HL-60 (cell line): ENCODE results near the gene JARID2.

Source experiments
- DNase-seq, 2 experiments: peaks; one replicate each; pipeline ENCODE4 v3.0.0-alpha.2; 2010 to 2020; ENCODE audit warnings: low read depth in 1 of 2, low spot score in 1 of 2
- H3K27ac ChIP-seq: fragments of 250-450 bp; sonication (Bioruptor Pico); replicated peaks from 2 replicates; pipeline ENCODE4 v1.5.1; 2020; ENCODE audit warnings: mild to moderate bottlenecking, moderate library complexity
- H3K27me3 ChIP-seq: fragments of 250-450 bp; sonication (Bioruptor Pico); 2 replicates; pipeline ENCODE4 v1.5.1; 2021; ENCODE audit warnings: mild to moderate bottlenecking, moderate library complexity; ENCODE audit not compliant: insufficient read depth, poor library complexity, severe bottlenecking
- H3K4me3 ChIP-seq: replicated peaks from 2 replicates; pipeline ENCODE4 v1.5.1; 2011; ENCODE audit warnings: mild to moderate bottlenecking, control low read depth, low read length; ENCODE audit not compliant: insufficient read depth
- CTCF ChIP-seq: IDR thresholded peaks from one replicate; pipeline ENCODE4 v1.5.1; 2011; ENCODE audit warnings: low read length, control low read depth, inconsistent platforms; ENCODE audit not compliant: insufficient read depth
- GABPA ChIP-seq: IDR thresholded peaks from 2 replicates; pipeline ENCODE4 v1.6.1; 2012; ENCODE audit warnings: low read depth
- POLR2AphosphoS5 ChIP-seq: IDR thresholded peaks from 2 replicates; pipeline ENCODE4 v1.6.1; 2012; ENCODE audit warnings: low read depth
- REST ChIP-seq: IDR thresholded peaks from 2 replicates; pipeline ENCODE4 v1.6.1; 2012; ENCODE audit warnings: low read depth; ENCODE audit not compliant: insufficient replicate concordance
- SPI1 ChIP-seq: IDR thresholded peaks from 2 replicates; pipeline ENCODE4 v1.6.1; 2012; ENCODE audit warnings: low read depth, mild to moderate bottlenecking, borderline replicate concordance

JARID2 gene

GRCh38 chr6:15378866-15379265 is 133.0 kb downstream of the JARID2 start:
- TF ChIP-seq REST (no peak), CTCF (no peak), GABPA (no peak), POLR2AphosphoS5 (no peak), SPI1 (no peak)
- no peak for DNase-seq
- no peaks in the 10 kb centered on the region for H3K27me3 ChIP-seq
- H3K27ac ChIP-seq: no peak overlapping the region
- no peak overlapping the region for H3K4me3 ChIP-seq

- H3K4me3 ChIP-seq: no peak overlapping the region
- H3K27ac ChIP-seq: no peak overlapping the region
- no peak for TF ChIP-seq SPI1
- no peak for TF ChIP-seq REST
- no peak for TF ChIP-seq GABPA
- no peak for TF ChIP-seq CTCF
- no peak for TF ChIP-seq POLR2AphosphoS5
- DNase-seq: no peak
- H3K27me3 ChIP-seq: no peaks in the 10 kb centered on the region
Measured at GRCh38 chr6:15380351-15380750, 134.5 kb downstream of the JARID2 start.

- Histone ChIP-seq H3K4me3 (no peak overlapping the region), H3K27ac (no peak overlapping the region), H3K27me3 (no peaks in the 10 kb centered on the region)
- DNase-seq: no peak
- TF ChIP-seq REST: no peak
- no peak for TF ChIP-seq CTCF
- no peak for TF ChIP-seq SPI1
- TF ChIP-seq POLR2AphosphoS5: no peak
- TF ChIP-seq GABPA: no peak
Measured at GRCh38 chr6:15382089-15382488, 136.2 kb downstream of the JARID2 start.
